SJCRH30 (cell line): Measurements from ENCODE around the gene RPS6KB2. TPM values are rescaled to one million over a fixed set of nuclear protein-coding genes. Genes with fewer than 3 reads are reported as not detected.
"Not testable (repeated sequence)": the region's sequence is repeated elsewhere in the genome, so short reads cannot be mapped to it uniquely, and the experiment has no call there.

Experiments
- DNase-seq, 2 experiments: peaks; one replicate each; pipeline ENCODE4 v3.0.0-alpha.2; 2015 to 2020
- H3K27ac ChIP-seq: fragments of 250-450 bp; sonication (Bioruptor Pico); 2 replicates; pipeline ENCODE4 v1.5.1; 2020; ENCODE audit warnings: mild to moderate bottlenecking, moderate library complexity
- H3K27me3 ChIP-seq: fragments of 250-450 bp; sonication (Bioruptor Pico); 2 replicates; pipeline ENCODE4 v1.5.1; 2020; ENCODE audit warnings: mild to moderate bottlenecking, moderate library complexity
- H3K36me3 ChIP-seq: fragments of 250-450 bp; sonication (Bioruptor Pico); 2 replicates; pipeline ENCODE4 v1.5.1; 2020; ENCODE audit warnings: mild to moderate bottlenecking, moderate library complexity
- H3K4me1 ChIP-seq: fragments of 250-450 bp; sonication (Bioruptor Pico); 2 replicates; pipeline ENCODE4 v1.5.1; 2020; ENCODE audit warnings: mild to moderate bottlenecking, moderate library complexity
- H3K4me3 ChIP-seq: fragments of 250-450 bp; sonication (Bioruptor Pico); 2 replicates; pipeline ENCODE4 v1.5.1; 2020; ENCODE audit warnings: mild to moderate bottlenecking, moderate library complexity
- H3K9me3 ChIP-seq: fragments of 250-450 bp; sonication (Bioruptor Pico); replicated peaks from 2 replicates; pipeline ENCODE4 v1.5.1; 2020; ENCODE audit warnings: mild to moderate bottlenecking, moderate library complexity
- total RNA-seq: library from RNA; depleted of rRNA; stranded (reverse); fragments of >200 nt; shearing (Covaris generic); gene quantifications from 2 replicates; pipeline ENCODE4 v1.2.3, GENCODE V29; 2014

RPS6KB2 gene
- total RNA-seq, 1 experiment from 2014 or later = 33.5 TPM

GRCh38 chr11:67403085-67403484 lies 25.2 kb upstream of the RPS6KB2 start:
- not testable (repeated sequence) for DNase-seq, H3K4me1 ChIP-seq, H3K9me3 ChIP-seq

GRCh38 chr11:67404515-67405195 lies 23.6 kb upstream of the RPS6KB2 start:
- DNase-seq = no peak
- H3K27me3 ChIP-seq = peaks cover 21% of the 10 kb centered on the region
- peaks cover 7% of the 10 kb centered on the region; the same call in 1 of the 2 replicates for H3K4me1 ChIP-seq
- H3K9me3 ChIP-seq = no peaks in the 10 kb centered on the region
- H3K4me3 ChIP-seq = no peak overlapping the region
- peaks cover under 1% of the 10 kb centered on the region for H3K36me3 ChIP-seq
- H3K27ac ChIP-seq = no peak overlapping the region

More at GRCh38 chr11:67403085-67403484, 25.2 kb upstream of the RPS6KB2 start:
- not testable (repeated sequence) for H3K4me3 ChIP-seq, H3K27me3 ChIP-seq, H3K27ac ChIP-seq, H3K36me3 ChIP-seq

- H3K4me3 ChIP-seq = no peak overlapping the region
Observed at GRCh38 chr11:67405196-67405567, 23.1 kb upstream of the RPS6KB2 start.

GRCh38 chr11:67405688-67406339 lies 22.5 kb upstream of the RPS6KB2 start:
- Histone ChIP-seq H3K27ac (no peak overlapping the region), H3K4me1 (peaks cover 6% of the 10 kb centered on the region; the same call in 1 of the 2 replicates), H3K9me3 (no peaks in the 10 kb centered on the region), H3K36me3 (no peaks in the 10 kb centered on the region), H3K4me3 (no peak overlapping the region), H3K27me3 (peaks cover 32% of the 10 kb centered on the region)
- DNase-seq = no peak

More at GRCh38 chr11:67405196-67405567, 23.1 kb upstream of the RPS6KB2 start:
- no peak for DNase-seq
- H3K36me3 ChIP-seq = no peaks in the 10 kb centered on the region; the same call in 1 of the 2 replicates
- no peaks in the 10 kb centered on the region for H3K9me3 ChIP-seq
- peaks cover 7% of the 10 kb centered on the region; the same call in 1 of the 2 replicates for H3K4me1 ChIP-seq
- H3K27me3 ChIP-seq = peaks cover 26% of the 10 kb centered on the region
- no peak overlapping the region for H3K27ac ChIP-seq

- Histone ChIP-seq H3K36me3 (no peaks in the 10 kb centered on the region), H3K4me3 (no peak overlapping the region), H3K27ac (no peak overlapping the region), H3K4me1 (peaks cover 6% of the 10 kb centered on the region; the same call in 1 of the 2 replicates), H3K9me3 (no peaks in the 10 kb centered on the region), H3K27me3 (peaks cover 33% of the 10 kb centered on the region)
- no peak for DNase-seq
Observed at GRCh38 chr11:67406420-67406968, 21.8 kb upstream of the RPS6KB2 start.

GRCh38 chr11:67406969-67407687 lies 21.2 kb upstream of the RPS6KB2 start:
- H3K36me3 ChIP-seq = no peaks in the 10 kb centered on the region
- H3K9me3 ChIP-seq = no peaks in the 10 kb centered on the region
- H3K4me3 ChIP-seq = no peak overlapping the region
- peaks cover 6% of the 10 kb centered on the region; the same call in 1 of the 2 replicates for H3K4me1 ChIP-seq
- H3K27ac ChIP-seq = no peak overlapping the region
- DNase-seq = no peak
- peaks cover 33% of the 10 kb centered on the region for H3K27me3 ChIP-seq

GRCh38 chr11:67407688-67408163 lies 20.6 kb upstream of the RPS6KB2 start:
- DNase-seq = no peak
- peaks cover 33% of the 10 kb centered on the region for H3K27me3 ChIP-seq
- H3K27ac ChIP-seq = no peak overlapping the region
- H3K9me3 ChIP-seq = no peaks in the 10 kb centered on the region
- H3K4me3 ChIP-seq = no peak overlapping the region
- H3K36me3 ChIP-seq = no peaks in the 10 kb centered on the region
- 0 out of 2 replicates have a peak, but pooled peaks cover 3% of the 10 kb centered on the region for H3K4me1 ChIP-seq

GRCh38 chr11:67408437-67409200 lies 19.7 kb upstream of the RPS6KB2 start:
- Histone ChIP-seq H3K36me3 (no peaks in the 10 kb centered on the region), H3K9me3 (no peaks in the 10 kb centered on the region), H3K4me1 (0 out of 2 replicates have a peak, but pooled peaks cover 5% of the 10 kb centered on the region), H3K4me3 (no peak overlapping the region), H3K27me3 (peaks cover 33% of the 10 kb centered on the region), H3K27ac (no peak overlapping the region)
- DNase-seq = no peak

- H3K27ac ChIP-seq = no peak overlapping the region
- no peaks in the 10 kb centered on the region for H3K9me3 ChIP-seq
- H3K27me3 ChIP-seq = peaks cover 33% of the 10 kb centered on the region
- H3K36me3 ChIP-seq = no peaks in the 10 kb centered on the region
- H3K4me1 ChIP-seq = 0 out of 2 replicates have a peak, but pooled peaks cover 5% of the 10 kb centered on the region
- DNase-seq = no peak
- H3K4me3 ChIP-seq = no peak overlapping the region
Observed at GRCh38 chr11:67409261-67409666, 19.0 kb upstream of the RPS6KB2 start.

- no peaks in the 10 kb centered on the region for H3K9me3 ChIP-seq
- peaks cover 33% of the 10 kb centered on the region for H3K27me3 ChIP-seq
- H3K4me3 ChIP-seq = no peak overlapping the region
- DNase-seq = no peak
- H3K27ac ChIP-seq = no peak overlapping the region
- no peaks in the 10 kb centered on the region for H3K36me3 ChIP-seq
- H3K4me1 ChIP-seq = 0 out of 2 replicates have a peak, but pooled peaks cover 5% of the 10 kb centered on the region
Observed at GRCh38 chr11:67409781-67410368, 18.4 kb upstream of the RPS6KB2 start.

- H3K36me3 ChIP-seq = no peaks in the 10 kb centered on the region
- peaks cover 33% of the 10 kb centered on the region for H3K27me3 ChIP-seq
Observed at GRCh38 chr11:67410369-67410831, 17.9 kb upstream of the RPS6KB2 start.

GRCh38 chr11:67410984-67411784 lies 17.1 kb upstream of the RPS6KB2 start:
- Histone ChIP-seq H3K4me3 (no peak overlapping the region), H3K27ac (no peak overlapping the region), H3K27me3 (peaks cover 33% of the 10 kb centered on the region), H3K36me3 (no peaks in the 10 kb centered on the region), H3K9me3 (no peaks in the 10 kb centered on the region), H3K4me1 (0 out of 2 replicates have a peak, but pooled peaks cover 5% of the 10 kb centered on the region)
- DNase-seq = no peak

More at GRCh38 chr11:67410369-67410831, 17.9 kb upstream of the RPS6KB2 start:
- H3K27ac ChIP-seq = no peak overlapping the region
- DNase-seq = no peak
- H3K9me3 ChIP-seq = no peaks in the 10 kb centered on the region
- no peak overlapping the region for H3K4me3 ChIP-seq
- H3K4me1 ChIP-seq = 0 out of 2 replicates have a peak, but pooled peaks cover 5% of the 10 kb centered on the region

- peaks cover 33% of the 10 kb centered on the region for H3K27me3 ChIP-seq
- H3K9me3 ChIP-seq = no peaks in the 10 kb centered on the region
- 0 out of 2 replicates have a peak, but pooled peaks cover 5% of the 10 kb centered on the region for H3K4me1 ChIP-seq
- H3K27ac ChIP-seq = no peak overlapping the region
- H3K4me3 ChIP-seq = no peak overlapping the region
- H3K36me3 ChIP-seq = no peaks in the 10 kb centered on the region
- DNase-seq = no peak
Observed at GRCh38 chr11:67411785-67412152, 16.5 kb upstream of the RPS6KB2 start.
